ENCODE measurements around the gene SLC37A4. TPM values are rescaled to one million over a fixed set of nuclear protein-coding genes. Genes with fewer than 3 reads are reported as not detected.

The SLC37A4 gene
- total RNA-seq, 4 donors from 2014 or later, result 6.9 to 13.9 (median 11.5) TPM

GRCh38 chr11:119025541-119025940 is 5.1 kb downstream of the SLC37A4 start:
- Histone ChIP-seq H3K27me3 (no peaks in the 10 kb centered on the region), H3K27ac (peak overlapping the region in 1 of 4 donors; percentile 18), H3K4me3 (no peak overlapping the region), H3K36me3 (peaks cover 0 to 75% (median 13%) of the 10 kb centered on the region in 3 donors), H3K9me3 (no peaks in the 10 kb centered on the region), H3K4me1 (peaks cover 12 to 60% (median 18%) of the 10 kb centered on the region in 3 donors)
- intact Hi-C loops (cut with DNase I), result no loop called here
- TF ChIP-seq CTCF (IDR thresholded peaks at IDR 0.05), result no peak
- TF ChIP-seq POLR2A (IDR thresholded peaks at IDR 0.05), result no peak
- WGBS, 2 donors, result 95 to 96% methylated on average over 5 of the region's 5 CpGs
- DNase-seq, result no peak

DNA sequence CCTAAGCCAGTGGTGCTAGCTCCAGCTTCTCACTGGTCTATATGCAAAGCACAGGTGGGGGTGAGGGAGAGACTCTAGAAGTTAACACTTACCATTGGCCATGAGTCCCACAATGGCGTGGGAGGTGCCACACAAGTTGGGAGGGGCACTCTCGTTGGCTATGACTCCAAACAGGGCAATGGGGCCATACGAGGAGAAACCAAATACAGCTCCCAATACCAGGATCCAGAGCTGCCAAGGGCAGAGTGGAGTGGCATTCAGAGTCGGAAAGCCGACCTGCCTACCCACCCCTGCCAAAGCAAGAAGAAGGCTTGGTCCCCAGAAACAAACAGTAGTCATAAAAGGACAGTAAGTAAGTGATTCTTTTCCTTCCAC is 5.6 kb downstream of the SLC37A4 start:
- H3K4me1 ChIP-seq, result peaks cover 13 to 61% (median 20%) of the 10 kb centered on the region in 3 donors

DNA sequence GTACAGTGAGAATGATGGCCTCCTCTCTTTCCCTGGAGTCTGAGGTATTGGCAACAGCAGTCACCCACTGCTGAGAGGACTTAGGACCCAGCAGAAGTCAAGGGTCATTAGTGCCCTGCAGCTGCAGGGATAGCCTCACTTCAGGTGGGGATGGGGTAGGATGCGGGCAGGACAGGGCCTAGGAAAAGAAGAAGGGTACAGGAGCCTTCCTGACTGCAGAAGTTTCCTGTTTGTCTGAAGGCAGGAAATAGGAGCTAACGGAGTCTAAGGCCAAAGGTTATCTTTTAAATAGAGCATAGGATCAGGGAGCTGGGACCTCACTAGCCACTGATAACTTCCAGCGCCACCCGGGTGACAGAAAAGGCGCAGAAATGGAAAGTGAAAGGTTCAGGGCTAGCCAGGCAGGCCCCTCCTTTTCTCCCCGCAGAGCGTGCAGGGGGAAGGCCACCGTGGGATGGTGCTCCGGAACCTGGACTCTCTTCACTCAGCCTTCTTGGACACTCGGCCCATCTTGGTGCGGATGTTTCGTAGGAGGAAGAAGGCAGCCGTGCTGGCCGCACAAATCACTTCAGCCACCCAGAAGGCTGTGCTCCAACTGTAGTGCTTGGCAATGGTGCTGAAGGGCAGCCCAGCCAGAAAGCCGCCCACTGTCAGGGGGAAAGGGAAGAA is 6.1 kb downstream of the SLC37A4 start:
- peaks cover 13 to 61% (median 21%) of the 10 kb centered on the region in 3 donors for H3K4me1 ChIP-seq
- intact Hi-C loops (cut with DNase I), result no loop called here
- TF ChIP-seq CTCF (IDR thresholded peaks at IDR 0.05), result no peak
- no peak for TF ChIP-seq POLR2A (IDR thresholded peaks at IDR 0.05)
- H3K9me3 ChIP-seq, result no peaks in the 10 kb centered on the region
- no peak for DNase-seq
- no peaks in the 10 kb centered on the region for H3K27me3 ChIP-seq
- H3K27ac ChIP-seq, result peak overlapping the region in 2 of 4 donors; percentile 18 to 55
- peaks cover 0 to 75% (median 13%) of the 10 kb centered on the region in 3 donors for H3K36me3 ChIP-seq
- whole genome bisulfite sequencing, 2 donors, result 73 to 79% methylated on average over 10 of the region's 15 CpGs
- H3K4me3 ChIP-seq, result no peak overlapping the region

More for the DNA sequence above, 5.6 kb downstream of the SLC37A4 start:
- H3K27ac ChIP-seq, result peak overlapping the region in 2 of 4 donors; percentile 18 to 55
- H3K9me3 ChIP-seq, result no peaks in the 10 kb centered on the region
- no peak overlapping the region for H3K4me3 ChIP-seq
- H3K27me3 ChIP-seq, result no peaks in the 10 kb centered on the region
- intact Hi-C loops (cut with DNase I), result no loop called here
- no peak for DNase-seq
- WGBS, 2 donors, result 63 to 64% methylated on average over 4 to 5 of the region's 5 CpGs
- peaks cover 0 to 75% (median 13%) of the 10 kb centered on the region in 3 donors for H3K36me3 ChIP-seq
- TF ChIP-seq POLR2A (IDR thresholded peaks at IDR 0.05) (no peak), CTCF (IDR thresholded peaks at IDR 0.05) (no peak)

GRCh38 chr11:119023741-119024140 is 6.9 kb downstream of the SLC37A4 start:
- TF ChIP-seq CTCF (IDR thresholded peaks at IDR 0.05) (no peak), POLR2A (IDR thresholded peaks at IDR 0.05) (no peak)
- intact Hi-C loops (cut with DNase I), result no loop called here
- no peak for DNase-seq
- peaks cover 0 to 75% (median 13%) of the 10 kb centered on the region in 3 donors for H3K36me3 ChIP-seq
- H3K4me3 ChIP-seq, result no peak overlapping the region
- no peak overlapping the region for H3K27ac ChIP-seq
- no peaks in the 10 kb centered on the region for H3K9me3 ChIP-seq
- H3K4me1 ChIP-seq, result peaks cover 10 to 59% (median 15%) of the 10 kb centered on the region in 3 donors
- no peaks in the 10 kb centered on the region for H3K27me3 ChIP-seq

DNA sequence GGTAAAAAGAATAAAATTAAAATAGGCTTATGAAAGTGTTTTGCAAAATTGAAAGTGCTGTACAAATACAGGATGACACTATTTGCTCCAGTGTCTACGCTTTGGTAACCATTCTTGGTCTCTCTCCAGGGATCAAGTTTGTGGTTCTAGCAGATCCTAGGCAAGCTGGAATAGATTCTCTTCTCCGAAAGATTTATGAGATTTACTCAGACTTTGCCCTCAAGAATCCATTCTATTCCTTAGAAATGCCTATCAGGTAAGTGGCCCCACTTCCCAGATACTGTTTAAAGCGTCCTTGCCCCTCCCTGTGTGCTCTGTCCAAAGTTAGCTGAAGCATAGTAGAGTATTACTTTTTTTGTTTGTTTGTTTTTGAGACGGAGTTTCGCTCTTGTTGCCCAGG is 9.0 kb downstream of the SLC37A4 start:
- Histone ChIP-seq H3K9me3 (no peaks in the 10 kb centered on the region), H3K27me3 (no peaks in the 10 kb centered on the region), H3K4me1 (peaks cover 16 to 61% (median 17%) of the 10 kb centered on the region in 3 donors), H3K27ac (no peak overlapping the region), H3K4me3 (no peak overlapping the region), H3K36me3 (peaks cover 0 to 62% (median 13%) of the 10 kb centered on the region in 3 donors)
- 80 to 91% methylated on average over 5 of the region's 5 CpGs for WGBS, 2 donors
- intact Hi-C loops (cut with DNase I), result no loop called here
- no peak for DNase-seq
- TF ChIP-seq POLR2A (IDR thresholded peaks at IDR 0.05) (no peak), CTCF (IDR thresholded peaks at IDR 0.05) (no peak)

Data from esophagus squamous epithelium (tissue), 5 donors.